ENCODE results near the gene TCERG1L. TPM values are rescaled to one million over a fixed set of nuclear protein-coding genes. Genes with fewer than 3 reads are reported as not detected.
A peak's percentile ranks its signal among the peaks of the same experiment; 100 is the strongest.

Gene TCERG1L
- total RNA-seq, 1 donor from 2014 or later: 2.7 TPM

DNA sequence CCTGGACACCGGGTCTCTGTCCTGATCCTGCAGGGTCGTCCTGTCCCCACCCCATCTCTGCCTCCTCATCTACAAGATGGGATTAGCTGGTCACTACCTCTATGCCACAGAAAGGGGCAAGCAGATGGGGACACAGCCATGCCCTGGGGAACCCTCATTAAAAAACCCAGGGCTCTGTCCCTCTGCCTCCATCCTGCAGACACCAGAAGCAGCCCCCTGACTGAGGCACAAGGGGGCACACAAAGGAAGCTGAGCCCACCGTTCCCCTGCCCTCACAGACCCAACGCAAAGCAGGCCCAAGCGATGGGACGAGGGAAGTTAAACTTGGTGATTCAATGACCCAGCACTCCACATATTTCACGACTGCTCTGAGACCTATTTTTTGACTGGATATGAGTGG lies 142.4 kb downstream of the TCERG1L start:
- Mint-ChIP-seq H3K9me3 (no peaks in the 10 kb centered on the region), H3K36me3 (no peaks in the 10 kb centered on the region), H3K4me1 (ENCODE audit: unreplicated experiment) (no peaks in the 10 kb centered on the region), H3K4me3 (no peak overlapping the region), H3K27ac (no peak overlapping the region), H3K27me3 (no peaks in the 10 kb centered on the region)
- TF ChIP-seq, protein P1, sequence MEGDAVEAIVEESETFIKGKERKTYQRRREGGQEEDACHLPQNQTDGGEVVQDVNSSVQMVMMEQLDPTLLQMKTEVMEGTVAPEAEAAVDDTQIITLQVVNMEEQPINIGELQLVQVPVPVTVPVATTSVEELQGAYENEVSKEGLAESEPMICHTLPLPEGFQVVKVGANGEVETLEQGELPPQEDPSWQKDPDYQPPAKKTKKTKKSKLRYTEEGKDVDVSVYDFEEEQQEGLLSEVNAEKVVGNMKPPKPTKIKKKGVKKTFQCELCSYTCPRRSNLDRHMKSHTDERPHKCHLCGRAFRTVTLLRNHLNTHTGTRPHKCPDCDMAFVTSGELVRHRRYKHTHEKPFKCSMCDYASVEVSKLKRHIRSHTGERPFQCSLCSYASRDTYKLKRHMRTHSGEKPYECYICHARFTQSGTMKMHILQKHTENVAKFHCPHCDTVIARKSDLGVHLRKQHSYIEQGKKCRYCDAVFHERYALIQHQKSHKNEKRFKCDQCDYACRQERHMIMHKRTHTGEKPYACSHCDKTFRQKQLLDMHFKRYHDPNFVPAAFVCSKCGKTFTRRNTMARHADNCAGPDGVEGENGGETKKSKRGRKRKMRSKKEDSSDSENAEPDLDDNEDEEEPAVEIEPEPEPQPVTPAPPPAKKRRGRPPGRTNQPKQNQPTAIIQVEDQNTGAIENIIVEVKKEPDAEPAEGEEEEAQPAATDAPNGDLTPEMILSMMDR (conservative IDR thresholded peaks at IDR 0.05): no peak
- no peak for DNase-seq (ENCODE audit: extremely low spot score, unreplicated experiment)

DNA sequence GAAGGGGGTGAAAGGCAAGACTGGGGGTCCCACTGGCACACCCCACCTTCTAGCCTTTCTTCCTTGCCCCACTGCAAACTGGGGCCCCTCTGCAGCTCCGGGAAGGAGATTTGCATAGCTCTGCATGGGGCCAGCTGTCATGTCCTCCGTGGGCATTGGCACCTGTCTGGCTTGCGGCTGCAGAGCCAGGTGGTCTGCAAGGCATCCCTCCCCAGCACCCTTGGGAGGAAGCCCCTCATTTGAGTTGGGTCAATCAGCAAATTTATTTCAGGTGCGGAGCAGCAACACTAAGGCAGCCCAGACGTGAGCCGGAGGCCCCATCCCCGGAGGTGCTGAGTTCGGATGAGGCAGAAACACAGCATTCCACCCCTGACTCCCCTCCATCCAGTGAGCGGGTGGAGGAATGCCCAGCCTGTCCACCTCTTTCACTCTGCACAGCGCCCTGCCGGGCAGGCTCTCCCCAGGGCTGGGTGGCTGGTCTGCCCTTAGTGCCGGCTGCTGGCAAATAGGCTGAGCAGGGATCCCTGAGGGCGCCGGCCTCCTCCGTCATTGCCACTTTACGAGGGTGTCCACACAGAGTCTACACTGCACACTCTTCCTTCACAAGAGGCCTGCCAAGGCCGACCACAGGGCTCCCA lies 143.2 kb downstream of the TCERG1L start:
- peak; percentile 66 for DNase-seq (ENCODE audit: extremely low spot score, unreplicated experiment)
- no peaks in the 10 kb centered on the region for H3K36me3 Mint-ChIP-seq
- H3K27ac Mint-ChIP-seq: no peak overlapping the region
- TF ChIP-seq, protein P1 (conservative IDR thresholded peaks at IDR 0.05): no peak
- no peaks in the 10 kb centered on the region for H3K4me1 Mint-ChIP-seq (ENCODE audit: unreplicated experiment)
- no peak overlapping the region for H3K4me3 Mint-ChIP-seq
- no peaks in the 10 kb centered on the region for H3K27me3 Mint-ChIP-seq
- H3K9me3 Mint-ChIP-seq: no peaks in the 10 kb centered on the region

DNA sequence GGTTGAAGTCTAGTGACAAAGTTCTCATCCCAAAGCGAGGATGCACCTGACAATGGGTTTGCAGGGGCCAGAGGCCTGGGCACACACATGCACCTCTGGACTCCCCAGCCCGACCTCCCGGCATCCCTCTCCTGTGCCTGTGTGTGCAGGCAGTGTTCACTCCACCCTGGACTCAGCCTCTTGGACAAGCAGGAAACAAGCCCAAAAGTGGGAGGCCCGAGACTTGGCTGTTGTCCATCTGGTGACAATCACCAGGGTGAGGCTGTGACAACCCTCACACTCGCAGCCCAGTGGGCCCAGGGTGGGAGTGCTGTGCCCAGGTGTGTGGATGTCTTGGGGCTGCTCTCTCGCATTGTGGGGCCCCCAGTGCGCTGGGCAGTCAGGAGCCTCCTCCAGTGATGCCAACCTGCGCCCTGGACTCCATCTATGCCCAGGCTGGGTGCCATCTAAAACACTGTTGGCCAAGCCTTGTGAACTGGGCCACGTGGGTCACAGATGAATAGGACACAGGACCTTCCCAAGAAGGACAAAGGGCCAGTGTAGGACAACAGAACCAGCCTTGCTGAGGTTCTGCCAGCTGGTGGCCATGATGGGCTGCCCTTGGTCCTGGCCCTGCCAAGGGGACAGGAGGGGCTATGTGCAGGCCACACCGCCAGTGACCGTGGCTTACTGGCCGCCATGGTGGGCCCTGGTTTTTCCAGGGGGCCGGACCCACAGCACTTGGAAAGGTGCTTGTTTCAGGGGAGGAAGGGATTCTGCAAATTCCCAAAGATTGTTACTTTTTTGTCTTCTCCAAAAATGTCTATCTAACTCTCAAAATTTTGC lies 144.3 kb downstream of the TCERG1L start:
- Mint-ChIP-seq H3K4me1 (ENCODE audit: unreplicated experiment) (peaks cover 7% of the 10 kb centered on the region), H3K36me3 (no peaks in the 10 kb centered on the region), H3K4me3 (no peak overlapping the region), H3K27me3 (no peaks in the 10 kb centered on the region), H3K27ac (no peak overlapping the region), H3K9me3 (no peaks in the 10 kb centered on the region)
- TF ChIP-seq, protein P1 (conservative IDR thresholded peaks at IDR 0.05): no peak
- peak; percentile 53 for DNase-seq (ENCODE audit: extremely low spot score, unreplicated experiment)

DNA sequence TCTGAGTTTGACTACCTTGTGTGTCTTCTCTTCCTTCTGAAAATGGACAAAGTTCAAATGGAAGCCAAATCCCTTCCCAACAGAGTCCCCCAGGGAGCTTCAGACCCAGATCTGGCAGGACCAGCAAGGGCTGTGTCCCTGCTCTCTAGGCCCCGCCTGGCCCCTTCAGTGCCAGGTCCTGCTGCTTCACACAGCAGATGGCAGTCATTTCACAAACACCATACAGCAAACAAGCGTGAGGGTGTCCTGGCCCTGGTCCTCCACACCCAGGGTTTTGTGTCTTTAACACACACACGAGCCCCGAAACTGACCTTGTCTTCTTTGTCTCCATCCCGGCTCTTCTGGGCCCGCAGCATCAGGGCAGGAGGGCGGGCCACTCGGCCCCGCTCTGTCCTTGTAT lies 145.0 kb downstream of the TCERG1L start:
- Mint-ChIP-seq H3K27me3 (no peaks in the 10 kb centered on the region), H3K9me3 (no peaks in the 10 kb centered on the region), H3K27ac (no peak overlapping the region), H3K4me1 (ENCODE audit: unreplicated experiment) (peaks cover 7% of the 10 kb centered on the region), H3K36me3 (no peaks in the 10 kb centered on the region), H3K4me3 (no peak overlapping the region)
- DNase-seq (ENCODE audit: extremely low spot score, unreplicated experiment): peak; percentile 37
- TF ChIP-seq, protein P1 (conservative IDR thresholded peaks at IDR 0.05): no peak

DNA sequence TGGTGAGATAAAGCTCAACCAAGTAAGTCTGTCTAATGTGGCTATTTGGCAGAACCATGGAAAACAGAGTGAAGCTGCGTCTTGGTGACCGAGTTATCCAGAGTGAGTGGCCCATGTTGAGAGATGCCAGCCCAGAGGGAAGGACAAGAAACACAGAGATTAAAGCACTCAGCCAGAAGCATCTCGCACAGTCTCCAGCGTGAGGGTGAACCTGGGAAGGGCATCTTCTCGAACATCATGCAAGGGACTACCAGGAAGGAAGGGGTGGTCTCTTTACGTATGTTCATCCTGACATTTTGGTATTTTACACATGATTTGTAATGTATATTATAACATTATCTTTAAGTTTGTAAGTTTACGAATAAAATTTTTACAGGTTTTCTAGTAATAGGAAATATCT lies 146.4 kb downstream of the TCERG1L start:
- Mint-ChIP-seq H3K4me1 (ENCODE audit: unreplicated experiment) (peaks cover 7% of the 10 kb centered on the region), H3K27me3 (peaks cover 2% of the 10 kb centered on the region), H3K27ac (no peak overlapping the region), H3K9me3 (no peaks in the 10 kb centered on the region), H3K36me3 (no peaks in the 10 kb centered on the region), H3K4me3 (no peak overlapping the region)
- TF ChIP-seq, protein P1 (conservative IDR thresholded peaks at IDR 0.05): no peak
- DNase-seq (ENCODE audit: extremely low spot score, unreplicated experiment): no peak

Measured in type B pancreatic cell (in vitro differentiated cells).